H1 (cell line): ENCODE measurements around the gene USP43. TPM values are rescaled to one million over a fixed set of nuclear protein-coding genes. Genes with fewer than 3 reads are reported as not detected.

Source experiments
- CTBP2 ChIP-seq: IDR thresholded peaks from 2 replicates; pipeline ENCODE4 v1.7.0; 2011; ENCODE audit warnings: borderline replicate concordance, mild to moderate bottlenecking, moderate library complexity, mixed read lengths, low read length; ENCODE audit not compliant: insufficient read depth, insufficient read length
- EGR1 ChIP-seq: IDR thresholded peaks from 2 replicates; pipeline ENCODE4 v1.6.1; 2011; ENCODE audit warnings: low read depth, low read length, borderline replicate concordance
- EP300 ChIP-seq, 2 experiments: IDR thresholded peaks; 1 replicate in 1 of 2; 2 replicates in 1 of 2; pipeline ENCODE4 v1.6.1; 2011 to 2012; ENCODE audit warnings: low read depth in 2 of 2, low read length in 2 of 2, mild to moderate bottlenecking in 2 of 2, borderline replicate concordance in 1 of 2, inconsistent platforms in 1 of 2, moderate library complexity in 1 of 2
- polyA plus RNA-seq, 7 experiments: library from polyadenylated mRNA; depleted of rRNA in 3 of 7; stranded (reverse) in 5 of 7; unstranded in 2 of 7; fragments of >200 nt in 5 of 7; fragments of 200-250 nt in 2 of 7; gene quantifications; 1 replicate in 5 of 7; 2 replicates in 1 of 7; 4 replicates in 1 of 7; pipeline versions ENCODE4 v1.2.1 to v1.2.3, GENCODE V29; 2011 to 2013; ENCODE audit warnings: missing spikeins in 2 of 7, mixed read lengths in 2 of 7
- total RNA-seq: library from RNA; stranded (reverse); fragmentation: NEBNext Ultra II Directional; extraction: Animal tissue kit (Norgen Biotek cat#: 25700); gene quantifications from 2 replicates; pipeline ENCODE4 v1.2.1, GENCODE V29; 2021
- TF ChIP-seq, protein P1 (sequence below): fragments of 300-600 bp; sonication (generic); IDR thresholded peaks from 2 replicates; pipeline ENCODE4 v1.7.1; 2012; ENCODE audit warnings: low read length, moderate library complexity, mild to moderate bottlenecking, inconsistent platforms; ENCODE audit not compliant: insufficient replicate concordance

The USP43 gene
- total and polyA plus RNA-seq, 2 of the 8 experiments (the other 6 are each of a cell fraction or from before 2014, with no cell fraction given), result 3.0 to 7.2 TPM

GRCh38 chr17:9766970-9767369, 121.7 kb downstream of the USP43 start (continued):
- TF ChIP-seq, protein P1, sequence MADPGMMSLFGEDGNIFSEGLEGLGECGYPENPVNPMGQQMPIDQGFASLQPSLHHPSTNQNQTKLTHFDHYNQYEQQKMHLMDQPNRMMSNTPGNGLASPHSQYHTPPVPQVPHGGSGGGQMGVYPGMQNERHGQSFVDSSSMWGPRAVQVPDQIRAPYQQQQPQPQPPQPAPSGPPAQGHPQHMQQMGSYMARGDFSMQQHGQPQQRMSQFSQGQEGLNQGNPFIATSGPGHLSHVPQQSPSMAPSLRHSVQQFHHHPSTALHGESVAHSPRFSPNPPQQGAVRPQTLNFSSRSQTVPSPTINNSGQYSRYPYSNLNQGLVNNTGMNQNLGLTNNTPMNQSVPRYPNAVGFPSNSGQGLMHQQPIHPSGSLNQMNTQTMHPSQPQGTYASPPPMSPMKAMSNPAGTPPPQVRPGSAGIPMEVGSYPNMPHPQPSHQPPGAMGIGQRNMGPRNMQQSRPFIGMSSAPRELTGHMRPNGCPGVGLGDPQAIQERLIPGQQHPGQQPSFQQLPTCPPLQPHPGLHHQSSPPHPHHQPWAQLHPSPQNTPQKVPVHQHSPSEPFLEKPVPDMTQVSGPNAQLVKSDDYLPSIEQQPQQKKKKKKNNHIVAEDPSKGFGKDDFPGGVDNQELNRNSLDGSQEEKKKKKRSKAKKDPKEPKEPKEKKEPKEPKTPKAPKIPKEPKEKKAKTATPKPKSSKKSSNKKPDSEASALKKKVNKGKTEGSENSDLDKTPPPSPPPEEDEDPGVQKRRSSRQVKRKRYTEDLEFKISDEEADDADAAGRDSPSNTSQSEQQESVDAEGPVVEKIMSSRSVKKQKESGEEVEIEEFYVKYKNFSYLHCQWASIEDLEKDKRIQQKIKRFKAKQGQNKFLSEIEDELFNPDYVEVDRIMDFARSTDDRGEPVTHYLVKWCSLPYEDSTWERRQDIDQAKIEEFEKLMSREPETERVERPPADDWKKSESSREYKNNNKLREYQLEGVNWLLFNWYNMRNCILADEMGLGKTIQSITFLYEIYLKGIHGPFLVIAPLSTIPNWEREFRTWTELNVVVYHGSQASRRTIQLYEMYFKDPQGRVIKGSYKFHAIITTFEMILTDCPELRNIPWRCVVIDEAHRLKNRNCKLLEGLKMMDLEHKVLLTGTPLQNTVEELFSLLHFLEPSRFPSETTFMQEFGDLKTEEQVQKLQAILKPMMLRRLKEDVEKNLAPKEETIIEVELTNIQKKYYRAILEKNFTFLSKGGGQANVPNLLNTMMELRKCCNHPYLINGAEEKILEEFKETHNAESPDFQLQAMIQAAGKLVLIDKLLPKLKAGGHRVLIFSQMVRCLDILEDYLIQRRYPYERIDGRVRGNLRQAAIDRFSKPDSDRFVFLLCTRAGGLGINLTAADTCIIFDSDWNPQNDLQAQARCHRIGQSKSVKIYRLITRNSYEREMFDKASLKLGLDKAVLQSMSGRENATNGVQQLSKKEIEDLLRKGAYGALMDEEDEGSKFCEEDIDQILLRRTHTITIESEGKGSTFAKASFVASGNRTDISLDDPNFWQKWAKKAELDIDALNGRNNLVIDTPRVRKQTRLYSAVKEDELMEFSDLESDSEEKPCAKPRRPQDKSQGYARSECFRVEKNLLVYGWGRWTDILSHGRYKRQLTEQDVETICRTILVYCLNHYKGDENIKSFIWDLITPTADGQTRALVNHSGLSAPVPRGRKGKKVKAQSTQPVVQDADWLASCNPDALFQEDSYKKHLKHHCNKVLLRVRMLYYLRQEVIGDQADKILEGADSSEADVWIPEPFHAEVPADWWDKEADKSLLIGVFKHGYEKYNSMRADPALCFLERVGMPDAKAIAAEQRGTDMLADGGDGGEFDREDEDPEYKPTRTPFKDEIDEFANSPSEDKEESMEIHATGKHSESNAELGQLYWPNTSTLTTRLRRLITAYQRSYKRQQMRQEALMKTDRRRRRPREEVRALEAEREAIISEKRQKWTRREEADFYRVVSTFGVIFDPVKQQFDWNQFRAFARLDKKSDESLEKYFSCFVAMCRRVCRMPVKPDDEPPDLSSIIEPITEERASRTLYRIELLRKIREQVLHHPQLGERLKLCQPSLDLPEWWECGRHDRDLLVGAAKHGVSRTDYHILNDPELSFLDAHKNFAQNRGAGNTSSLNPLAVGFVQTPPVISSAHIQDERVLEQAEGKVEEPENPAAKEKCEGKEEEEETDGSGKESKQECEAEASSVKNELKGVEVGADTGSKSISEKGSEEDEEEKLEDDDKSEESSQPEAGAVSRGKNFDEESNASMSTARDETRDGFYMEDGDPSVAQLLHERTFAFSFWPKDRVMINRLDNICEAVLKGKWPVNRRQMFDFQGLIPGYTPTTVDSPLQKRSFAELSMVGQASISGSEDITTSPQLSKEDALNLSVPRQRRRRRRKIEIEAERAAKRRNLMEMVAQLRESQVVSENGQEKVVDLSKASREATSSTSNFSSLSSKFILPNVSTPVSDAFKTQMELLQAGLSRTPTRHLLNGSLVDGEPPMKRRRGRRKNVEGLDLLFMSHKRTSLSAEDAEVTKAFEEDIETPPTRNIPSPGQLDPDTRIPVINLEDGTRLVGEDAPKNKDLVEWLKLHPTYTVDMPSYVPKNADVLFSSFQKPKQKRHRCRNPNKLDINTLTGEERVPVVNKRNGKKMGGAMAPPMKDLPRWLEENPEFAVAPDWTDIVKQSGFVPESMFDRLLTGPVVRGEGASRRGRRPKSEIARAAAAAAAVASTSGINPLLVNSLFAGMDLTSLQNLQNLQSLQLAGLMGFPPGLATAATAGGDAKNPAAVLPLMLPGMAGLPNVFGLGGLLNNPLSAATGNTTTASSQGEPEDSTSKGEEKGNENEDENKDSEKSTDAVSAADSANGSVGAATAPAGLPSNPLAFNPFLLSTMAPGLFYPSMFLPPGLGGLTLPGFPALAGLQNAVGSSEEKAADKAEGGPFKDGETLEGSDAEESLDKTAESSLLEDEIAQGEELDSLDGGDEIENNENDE, result no peak
- no peak for TF ChIP-seq EP300 (IDR thresholded peaks at IDR 0.05; ENCODE audit: borderline replicate concordance in 1 of 2, low read depth in 2 of 2, low read length in 2 of 2)
- TF ChIP-seq EGR1, result no peak
- no peak for TF ChIP-seq CTBP2
- TF ChIP-seq, all 59 proteins: peak for 0
